ENCODE measurements around the gene SERINC1. TPM values are rescaled to one million over a fixed set of nuclear protein-coding genes. Genes with fewer than 3 reads are reported as not detected.

The SERINC1 gene
- total and polyA plus RNA-seq, 2 of the 4 experiments (the other 2 are of a cell fraction) = 79.8 to 123 TPM

DNA sequence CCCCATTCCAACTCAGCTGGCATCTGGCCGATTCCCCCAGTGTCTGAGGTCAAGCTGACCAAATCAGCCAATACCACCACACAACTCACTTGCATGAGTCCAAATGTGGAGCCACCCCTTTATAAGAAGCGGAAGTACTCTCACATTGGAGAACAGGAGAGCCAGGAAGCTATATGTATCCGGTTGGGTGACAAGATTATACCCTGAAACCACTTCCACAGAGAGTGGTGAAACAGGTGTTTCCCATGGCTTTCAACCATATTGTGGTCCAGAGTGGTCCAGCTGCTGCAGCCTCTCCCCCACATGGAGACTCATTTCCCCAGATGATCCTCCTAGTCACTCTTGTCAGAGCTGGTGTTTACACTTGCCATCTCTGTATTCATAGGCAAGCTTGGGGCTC lies 24.0 kb upstream of the SERINC1 start:
- Histone ChIP-seq H3K27ac (ENCODE audit: insufficient read depth, low read length) (no peak overlapping the region), H2AFZ (replicated peaks; ENCODE audit: low read length, poor library complexity) (no peak overlapping the region), H4K91ac (ENCODE audit: insufficient read depth, low read depth, low read length) (no peak overlapping the region), H3K36me3 (ENCODE audit: control insufficient read depth, insufficient read depth, low read length) (no peaks in the 10 kb centered on the region), H4K20me1 (ENCODE audit: insufficient read depth, low read length) (no peaks in the 10 kb centered on the region), H3K9me1 (ENCODE audit: insufficient read depth, low read length) (no peaks in the 10 kb centered on the region), H3K27me3 (ENCODE audit: control insufficient read depth, insufficient read depth, low read length) (no peaks in the 10 kb centered on the region), H2BK120ac (ENCODE audit: low read depth, low read length) (no peak overlapping the region), H3K79me1 (ENCODE audit: low read depth in 1 of 2, low read length in 2 of 2) (no peaks in the 10 kb centered on the region), H4K8ac (ENCODE audit: low read depth in 2 of 2, low read length in 2 of 2) (no peak overlapping the region), H3K4me2 (ENCODE audit: low read depth, low read length) (no peak overlapping the region), H3K18ac (ENCODE audit: low read depth, low read length) (no peak overlapping the region), H2BK15ac (ENCODE audit: low read depth, low read length) (no peak overlapping the region), H2BK5ac (ENCODE audit: low read depth, low read length, poor library complexity, severe bottlenecking) (no peak overlapping the region), H3K23ac (ENCODE audit: low read depth, low read length) (no peak overlapping the region), H3K9me3 (ENCODE audit: control insufficient read depth, insufficient read depth, low read length) (no peaks in the 10 kb centered on the region), H3K14ac (replicated peaks; ENCODE audit: low read depth, low read length) (no peak overlapping the region), H2AK5ac (ENCODE audit: low read depth, low read length) (no peak overlapping the region), H3K4me3 (ENCODE audit: insufficient read depth, low read depth, low read length) (no peak overlapping the region), H3K4ac (ENCODE audit: low read depth, low read length) (no peak overlapping the region), H3K4me1 (ENCODE audit: control insufficient read depth, insufficient read depth, low read length) (no peaks in the 10 kb centered on the region; the same call in 1 of the 2 replicates), H2AK9ac (replicated peaks; ENCODE audit: low read depth, low read length, poor library complexity) (no peak overlapping the region), H3K56ac (ENCODE audit: extremely low read depth, insufficient read depth, low read length) (no peak overlapping the region), H4K5ac (ENCODE audit: low read depth, low read length) (no peak overlapping the region), H3K9ac (ENCODE audit: low read depth, low read length) (no peak overlapping the region), H2BK20ac (ENCODE audit: low read depth, low read length) (no peak overlapping the region)
- dilution Hi-C loops (cut with HindIII; ENCODE audit: low sequenced_read_pairs, unreplicated experiment) (no loop called here), intact Hi-C loops (cut with micrococcal nuclease) (no loop called here), in situ Hi-C loops (cut with MboI; ENCODE audit: low sequenced_read_pairs) (loop anchor here (10.0 kb wide), 2 partner anchors 229 to 339 kb away; no protein-coding TSS in a partner anchor)
- POLR2A ChIA-PET (ENCODE audit: unreplicated experiment) = no interaction called here
- DNase-seq (no peak), ATAC-seq (ENCODE audit: low read depth) (no peak)
- WGBS, 2 experiments (ENCODE audit: extremely low coverage in 2 of 2, insufficient read length in 1 of 2) = no CpG with 5 or more reads among the region's 3 CpGs
- CTCF ChIA-PET = no interaction called here
- no TSS peak for BruUV-seq (replicated peaks)
- no peak for TF ChIP-seq RAD21 (IDR thresholded peaks at IDR 0.05; ENCODE audit: low read length)
- no peak for TF ChIP-seq RCOR1 (IDR thresholded peaks at IDR 0.05; ENCODE audit: insufficient replicate concordance, low read length)
- no peak for TF ChIP-seq MAFK (IDR thresholded peaks at IDR 0.05; ENCODE audit: low read depth, low read length)
- TF ChIP-seq FOS (IDR thresholded peaks at IDR 0.05; ENCODE audit: low read depth, low read length) = no peak
- no peak for TF ChIP-seq NFE2L2 (IDR thresholded peaks at IDR 0.05; ENCODE audit: low read depth, low read length)
- TF ChIP-seq CHD1 (IDR thresholded peaks at IDR 0.05; ENCODE audit: low read depth, low read length) = no peak
- TF ChIP-seq MAZ (IDR thresholded peaks at IDR 0.05; ENCODE audit: borderline replicate concordance, low read depth, low read length) = no peak
- no peak for TF ChIP-seq BHLHE40 (IDR thresholded peaks at IDR 0.05; ENCODE audit: low read depth, low read length)
